ENCODE data around the gene CCDC27. TPM values are rescaled to one million over a fixed set of nuclear protein-coding genes. Genes with fewer than 3 reads are reported as not detected.

CCDC27 gene
- total RNA-seq = not detected
- long read RNA-seq = 0 reads

DNA sequence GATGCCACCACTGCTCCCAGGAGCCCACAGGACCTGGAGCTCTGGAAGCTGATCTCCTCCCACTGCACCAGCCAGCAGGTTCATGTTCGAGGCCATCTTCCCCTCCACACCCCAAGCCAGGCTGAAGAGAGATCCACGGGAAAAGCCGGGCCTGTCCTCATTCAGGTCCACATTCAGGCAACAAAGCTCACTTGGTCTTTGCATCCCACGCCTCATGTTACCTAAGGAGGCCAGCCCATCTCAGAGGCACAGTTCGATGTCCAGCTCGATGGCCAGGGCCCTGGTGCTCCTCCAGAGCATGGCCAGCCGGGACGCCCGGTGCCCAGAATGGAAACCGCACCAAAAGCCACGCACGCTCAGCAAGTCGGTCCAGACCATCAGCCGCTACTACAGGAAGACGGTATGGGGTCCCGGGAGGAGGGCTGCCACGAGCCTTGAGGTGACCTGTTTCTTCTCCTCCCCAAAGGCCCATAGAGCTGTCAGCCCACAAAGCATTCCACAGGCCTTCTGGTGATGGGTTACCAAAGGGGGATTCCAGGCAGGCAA lies at the start of gene CCDC27:
Gene CCDC27, plus strand, starts transcription at position 51 of the 546 bp plus-strand sequence. Its CDS starts 32 bp downstream, at position 83.
- Histone ChIP-seq H3K27ac (no peak within 1 kb of the TSS), H3K9me3 (no peaks in the 10 kb centered on the region), H3K36me3 (no peaks in the 10 kb centered on the region), H3K27me3 (no peaks in the 10 kb centered on the region), H3K4me1 (peaks cover 0 to 4% (median 0%) of the 10 kb centered on the region in 4 donors), H3K4me3 (no peak within 1 kb of the TSS)
- WGBS (ENCODE audit: insufficient coverage, low coverage, low lambda C conversion rate, missing lambda C conversion rate) = 90% methylated on average over 2 of the region's 17 CpGs
- intact Hi-C loops (cut with DNase I) = no loop called here
- no peak for DNase-seq
- TF ChIP-seq, protein P1, sequence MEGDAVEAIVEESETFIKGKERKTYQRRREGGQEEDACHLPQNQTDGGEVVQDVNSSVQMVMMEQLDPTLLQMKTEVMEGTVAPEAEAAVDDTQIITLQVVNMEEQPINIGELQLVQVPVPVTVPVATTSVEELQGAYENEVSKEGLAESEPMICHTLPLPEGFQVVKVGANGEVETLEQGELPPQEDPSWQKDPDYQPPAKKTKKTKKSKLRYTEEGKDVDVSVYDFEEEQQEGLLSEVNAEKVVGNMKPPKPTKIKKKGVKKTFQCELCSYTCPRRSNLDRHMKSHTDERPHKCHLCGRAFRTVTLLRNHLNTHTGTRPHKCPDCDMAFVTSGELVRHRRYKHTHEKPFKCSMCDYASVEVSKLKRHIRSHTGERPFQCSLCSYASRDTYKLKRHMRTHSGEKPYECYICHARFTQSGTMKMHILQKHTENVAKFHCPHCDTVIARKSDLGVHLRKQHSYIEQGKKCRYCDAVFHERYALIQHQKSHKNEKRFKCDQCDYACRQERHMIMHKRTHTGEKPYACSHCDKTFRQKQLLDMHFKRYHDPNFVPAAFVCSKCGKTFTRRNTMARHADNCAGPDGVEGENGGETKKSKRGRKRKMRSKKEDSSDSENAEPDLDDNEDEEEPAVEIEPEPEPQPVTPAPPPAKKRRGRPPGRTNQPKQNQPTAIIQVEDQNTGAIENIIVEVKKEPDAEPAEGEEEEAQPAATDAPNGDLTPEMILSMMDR (IDR thresholded peaks at IDR 0.05) = no peak
- no peak for TF ChIP-seq POLR2A (IDR thresholded peaks at IDR 0.05)
- ATAC-seq = no peak

DNA sequence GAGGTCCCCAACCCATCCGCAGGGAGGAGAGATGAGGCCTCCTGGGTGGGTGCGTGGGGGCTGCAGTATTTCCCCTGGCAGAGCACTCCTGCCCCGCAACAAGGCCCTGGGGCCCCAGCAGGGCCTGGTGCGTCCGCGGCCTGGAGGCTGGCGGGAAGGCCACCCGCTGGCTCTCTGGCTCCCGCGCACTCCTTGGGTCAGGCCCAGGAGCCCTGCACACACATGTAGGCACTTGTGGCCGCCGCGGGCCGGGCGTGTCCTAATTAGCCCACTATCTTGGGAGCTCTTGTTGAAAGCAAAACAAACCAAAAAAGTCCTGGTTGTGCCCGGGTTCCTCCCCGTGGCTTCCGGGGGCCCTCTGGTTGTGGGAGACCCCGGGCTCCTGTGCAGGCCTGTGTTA lies 49.7 kb upstream of the CCDC27 start:
- 60% methylated on average over 2 of the region's 19 CpGs for WGBS (ENCODE audit: insufficient coverage, low coverage, low lambda C conversion rate, missing lambda C conversion rate)
- ATAC-seq = no peak
- DNase-seq = no peak
- Histone ChIP-seq H3K4me3 (no peak overlapping the region), H3K9me3 (no peaks in the 10 kb centered on the region), H3K27me3 (no peaks in the 10 kb centered on the region), H3K4me1 (no peaks in the 10 kb centered on the region), H3K36me3 (no peaks in the 10 kb centered on the region), H3K27ac (no peak overlapping the region)
- intact Hi-C loops (cut with DNase I) = no loop called here
- TF ChIP-seq POLR2A (IDR thresholded peaks at IDR 0.05) = no peak
- TF ChIP-seq, protein P1 (IDR thresholded peaks at IDR 0.05) = no peak

DNA sequence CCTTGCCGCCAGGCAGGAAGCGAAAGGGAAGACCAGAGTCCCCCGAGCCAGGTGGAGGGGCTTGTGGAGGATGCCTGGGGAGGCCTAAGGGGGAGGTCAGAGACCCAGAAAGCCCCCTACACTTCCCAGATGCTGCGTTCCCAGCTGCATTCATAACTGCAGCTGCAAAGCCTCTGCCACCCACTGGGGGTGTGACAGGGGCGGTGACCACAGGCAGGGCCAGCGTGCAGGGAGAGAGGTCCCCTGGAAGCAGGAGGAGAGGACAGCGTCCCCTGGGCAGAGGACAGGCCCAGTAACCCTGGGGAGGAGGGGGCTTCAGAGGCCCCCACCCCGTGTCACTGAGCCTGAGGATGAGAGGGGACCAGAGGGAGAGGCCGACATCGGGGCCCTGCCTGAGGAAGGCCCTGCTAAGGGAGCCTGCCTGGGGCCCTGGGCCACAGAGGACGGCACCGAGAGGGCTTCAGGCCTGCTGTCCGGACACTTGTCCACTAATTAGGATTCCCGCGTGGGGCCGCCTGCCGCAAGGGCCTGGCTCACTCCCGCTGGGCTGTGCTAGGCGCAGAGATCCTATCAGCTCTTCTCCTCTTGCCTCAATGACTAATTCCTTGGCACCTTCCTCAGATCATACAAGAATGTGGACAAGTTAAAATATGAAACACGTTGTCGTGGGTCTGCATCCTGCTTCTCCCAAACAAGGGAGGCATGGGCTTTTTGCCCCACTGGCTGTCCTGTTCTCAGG lies 49.1 kb upstream of the CCDC27 start:
- ATAC-seq = no peak

DNA sequence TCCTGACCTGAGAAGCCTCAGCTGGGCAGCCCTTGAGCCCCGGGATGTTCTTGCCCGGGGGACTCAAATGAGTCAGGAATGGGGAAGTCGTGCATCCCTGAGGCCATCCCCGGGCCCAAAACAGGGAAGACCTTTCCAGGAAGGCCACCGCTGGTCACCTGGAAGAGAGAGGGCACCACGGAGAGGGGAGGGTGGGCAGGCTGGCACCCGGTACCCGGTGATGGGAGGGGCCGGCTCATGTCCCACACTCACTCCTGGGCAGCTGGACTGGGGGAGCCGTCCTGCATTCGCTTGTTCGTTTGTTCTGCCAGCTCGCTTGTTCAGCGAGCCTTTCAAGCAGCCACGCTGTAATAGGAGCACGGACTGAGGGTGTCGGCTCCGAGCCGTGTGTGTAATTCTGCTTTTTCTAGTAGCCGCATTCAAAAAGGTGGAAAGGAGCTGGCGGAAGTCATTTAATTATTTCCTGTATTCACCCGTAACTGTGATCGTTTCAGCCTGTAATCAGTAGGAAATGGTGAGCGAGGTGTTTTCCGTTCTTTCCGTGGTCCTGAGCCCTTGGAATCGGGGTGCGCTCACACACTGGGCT lies 48.4 kb upstream of the CCDC27 start:
- TF ChIP-seq POLR2A (IDR thresholded peaks at IDR 0.05) = no peak
- TF ChIP-seq, protein P1 (IDR thresholded peaks at IDR 0.05) = no peak
- H3K9me3 ChIP-seq = no peaks in the 10 kb centered on the region
- no peaks in the 10 kb centered on the region for H3K4me1 ChIP-seq
- 73% methylated on average over 17 of the region's 28 CpGs for WGBS (ENCODE audit: insufficient coverage, low coverage, low lambda C conversion rate, missing lambda C conversion rate)
- intact Hi-C loops (cut with DNase I) = no loop called here
- ATAC-seq = no peak
- no peaks in the 10 kb centered on the region for H3K36me3 ChIP-seq
- DNase-seq = no peak
- H3K27me3 ChIP-seq = no peaks in the 10 kb centered on the region
- no peak overlapping the region for H3K27ac ChIP-seq
- no peak overlapping the region for H3K4me3 ChIP-seq

More for the DNA sequence above, 49.1 kb upstream of the CCDC27 start:
- intact Hi-C loops (cut with DNase I) = no loop called here
- Histone ChIP-seq H3K4me3 (no peak overlapping the region), H3K4me1 (no peaks in the 10 kb centered on the region), H3K9me3 (no peaks in the 10 kb centered on the region), H3K36me3 (no peaks in the 10 kb centered on the region), H3K27ac (no peak overlapping the region), H3K27me3 (no peaks in the 10 kb centered on the region)
- DNase-seq = no peak
- no peak for TF ChIP-seq POLR2A (IDR thresholded peaks at IDR 0.05)
- TF ChIP-seq, protein P1 (IDR thresholded peaks at IDR 0.05) = no peak
- 57% methylated on average over 6 of the region's 21 CpGs for WGBS (ENCODE audit: insufficient coverage, low coverage, low lambda C conversion rate, missing lambda C conversion rate)

All from right lobe of liver (tissue), 6 donors.